ENCODE results near the gene BPIFB3. TPM values are rescaled to one million over a fixed set of nuclear protein-coding genes. Genes with fewer than 3 reads are reported as not detected.

BPIFB3 gene
- total and polyA plus RNA-seq, 11 donors, result not detected

DNA sequence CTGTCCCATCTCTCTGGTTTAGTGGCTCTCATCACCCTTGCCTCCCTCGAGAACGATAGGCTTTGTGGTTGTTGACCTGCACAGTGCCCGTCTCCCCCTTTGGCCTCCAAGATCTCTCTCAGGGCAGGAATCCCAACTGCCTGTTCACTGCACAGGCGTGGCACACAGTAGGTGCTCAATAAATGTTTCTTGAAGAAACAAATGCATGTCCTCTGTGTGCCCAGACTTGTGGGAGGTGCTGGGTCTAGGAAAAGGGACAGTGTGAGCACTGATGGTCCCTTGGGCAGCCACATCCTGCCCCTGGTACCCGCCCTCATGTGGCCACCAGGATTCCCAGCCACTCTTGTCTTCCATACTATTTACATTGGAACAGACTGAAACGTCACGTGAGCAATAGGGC is 24.8 kb upstream of the BPIFB3 start:
- WGBS, 4 donors, result 73 to 78% (median 76%) methylated on average over 7 of the region's 7 CpGs
- Histone ChIP-seq H3K27ac (no peak overlapping the region), H3K4me3 (no peak overlapping the region), H3K36me3 (no peaks in the 10 kb centered on the region), H3K4me1 (no peaks in the 10 kb centered on the region), H3K27me3 (no peaks in the 10 kb centered on the region), H3K9me3 (peaks cover 0 to 6% (median 0%) of the 10 kb centered on the region in 12 donors)
- ATAC-seq, result no peak
- intact Hi-C loops (cut with DNase I), result no loop called here
- TF ChIP-seq, protein P1, sequence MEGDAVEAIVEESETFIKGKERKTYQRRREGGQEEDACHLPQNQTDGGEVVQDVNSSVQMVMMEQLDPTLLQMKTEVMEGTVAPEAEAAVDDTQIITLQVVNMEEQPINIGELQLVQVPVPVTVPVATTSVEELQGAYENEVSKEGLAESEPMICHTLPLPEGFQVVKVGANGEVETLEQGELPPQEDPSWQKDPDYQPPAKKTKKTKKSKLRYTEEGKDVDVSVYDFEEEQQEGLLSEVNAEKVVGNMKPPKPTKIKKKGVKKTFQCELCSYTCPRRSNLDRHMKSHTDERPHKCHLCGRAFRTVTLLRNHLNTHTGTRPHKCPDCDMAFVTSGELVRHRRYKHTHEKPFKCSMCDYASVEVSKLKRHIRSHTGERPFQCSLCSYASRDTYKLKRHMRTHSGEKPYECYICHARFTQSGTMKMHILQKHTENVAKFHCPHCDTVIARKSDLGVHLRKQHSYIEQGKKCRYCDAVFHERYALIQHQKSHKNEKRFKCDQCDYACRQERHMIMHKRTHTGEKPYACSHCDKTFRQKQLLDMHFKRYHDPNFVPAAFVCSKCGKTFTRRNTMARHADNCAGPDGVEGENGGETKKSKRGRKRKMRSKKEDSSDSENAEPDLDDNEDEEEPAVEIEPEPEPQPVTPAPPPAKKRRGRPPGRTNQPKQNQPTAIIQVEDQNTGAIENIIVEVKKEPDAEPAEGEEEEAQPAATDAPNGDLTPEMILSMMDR (IDR thresholded peaks at IDR 0.05), result no peak
- no peak for TF ChIP-seq POLR2A (IDR thresholded peaks at IDR 0.05)
- DNase-seq, result no peak

DNA sequence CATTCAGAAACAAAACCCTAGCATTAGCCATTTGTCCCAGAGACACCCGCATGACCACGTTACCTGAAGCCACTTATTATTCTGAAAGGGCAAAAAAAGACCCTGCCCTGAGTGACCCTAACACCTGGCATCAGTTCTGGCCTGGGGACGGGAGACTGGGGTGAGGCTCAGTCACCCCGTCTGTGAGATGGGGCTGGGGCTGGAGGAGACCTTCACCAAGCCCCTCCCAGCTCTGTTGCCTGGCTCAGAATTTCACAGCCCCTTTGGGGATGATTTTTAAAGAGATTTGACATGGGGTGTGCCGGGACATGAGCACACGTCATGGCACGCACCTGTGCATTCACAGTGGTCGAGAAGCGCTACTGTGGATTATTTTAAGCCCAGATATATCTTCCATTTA is 23.6 kb upstream of the BPIFB3 start:
- TF ChIP-seq, protein P1 (IDR thresholded peaks at IDR 0.05), result no peak
- no peak for TF ChIP-seq POLR2A (IDR thresholded peaks at IDR 0.05)
- Histone ChIP-seq H3K9me3 (peaks cover 0 to 6% (median 0%) of the 10 kb centered on the region in 12 donors), H3K4me1 (no peaks in the 10 kb centered on the region), H3K4me3 (no peak overlapping the region), H3K27me3 (no peaks in the 10 kb centered on the region), H3K27ac (no peak overlapping the region), H3K36me3 (no peaks in the 10 kb centered on the region)
- no peak for ATAC-seq
- WGBS, 4 donors, result 78 to 85% (median 82%) methylated on average over 9 of the region's 9 CpGs
- intact Hi-C loops (cut with DNase I), result no loop called here
- DNase-seq, result peak in 1 of 5 donors; percentile 19

DNA sequence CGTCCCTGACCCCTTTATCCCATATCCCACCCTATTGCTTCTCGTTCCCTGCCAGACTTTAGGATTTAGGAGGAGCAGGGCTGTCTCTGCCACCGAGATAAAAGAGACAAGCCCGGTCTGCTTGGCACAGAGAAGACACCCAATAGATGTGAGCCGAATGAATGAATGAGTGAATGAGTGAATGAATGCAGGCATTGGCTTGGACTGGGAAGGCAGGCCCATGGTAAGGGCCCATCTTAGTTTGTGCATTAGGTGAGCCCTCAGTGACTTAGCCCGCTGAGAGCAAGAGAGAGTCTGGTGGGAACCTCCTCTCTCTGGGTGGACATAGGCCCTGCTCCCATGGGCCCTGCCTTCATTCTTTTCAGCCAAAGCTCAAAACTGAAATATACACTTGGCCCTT is 23.1 kb upstream of the BPIFB3 start:
- Histone ChIP-seq H3K27me3 (no peaks in the 10 kb centered on the region), H3K4me3 (no peak overlapping the region), H3K27ac (no peak overlapping the region), H3K9me3 (peaks cover 0 to 6% (median 0%) of the 10 kb centered on the region in 12 donors), H3K36me3 (no peaks in the 10 kb centered on the region), H3K4me1 (no peaks in the 10 kb centered on the region)
- peak in 1 of 5 donors; percentile 15 for DNase-seq
- TF ChIP-seq POLR2A (IDR thresholded peaks at IDR 0.05), result no peak
- TF ChIP-seq, protein P1 (IDR thresholded peaks at IDR 0.05), result no peak
- intact Hi-C loops (cut with DNase I), result no loop called here
- ATAC-seq, result no peak
- WGBS, 4 donors, result 80 to 88% (median 82%) methylated on average over 6 of the region's 6 CpGs

DNA sequence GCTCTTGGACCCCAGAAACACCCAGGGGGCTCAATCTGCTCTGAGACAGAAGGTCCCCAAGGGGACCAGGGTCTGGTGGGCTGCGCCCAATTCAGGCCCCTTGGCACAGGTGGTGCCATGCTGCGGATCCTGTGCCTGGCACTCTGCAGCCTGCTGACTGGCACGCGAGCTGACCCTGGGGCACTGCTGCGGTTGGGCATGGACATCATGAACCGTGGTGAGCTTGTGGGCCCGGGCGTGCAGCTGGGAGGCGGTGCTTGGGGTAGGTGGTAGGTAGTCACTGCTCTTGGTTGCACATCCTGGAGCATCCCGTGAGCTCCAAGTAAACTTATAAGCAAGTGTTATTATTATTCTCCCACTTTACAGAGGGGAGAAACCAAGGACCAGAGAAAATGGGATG is 22.2 kb upstream of the BPIFB3 start, which contains the start of gene BPIFB6:
Gene BPIFB6, plus strand, starts transcription at position 118 of the 400 bp plus-strand sequence. Its CDS starts 0 bp downstream, at position 118.
- Histone ChIP-seq H3K4me1 (no peaks in the 10 kb centered on the region), H3K27me3 (no peaks in the 10 kb centered on the region), H3K36me3 (no peaks in the 10 kb centered on the region), H3K27ac (no peak within 1 kb of the TSS), H3K4me3 (no peak within 1 kb of the TSS), H3K9me3 (peaks cover 0 to 6% (median 0%) of the 10 kb centered on the region in 12 donors)
- DNase-seq, result peak in 1 of 5 donors; percentile 22
- TF ChIP-seq POLR2A (IDR thresholded peaks at IDR 0.05), result no peak
- TF ChIP-seq, protein P1 (IDR thresholded peaks at IDR 0.05), result no peak
- no peak for ATAC-seq
- 82 to 92% (median 91%) methylated on average over 9 to 10 of the region's 10 CpGs for whole genome bisulfite sequencing, 4 donors
- intact Hi-C loops (cut with DNase I), result no loop called here

All from heart left ventricle (tissue), 16 donors.